ENCODE measurements around the gene HECW1. TPM values are rescaled to one million over a fixed set of nuclear protein-coding genes. Genes with fewer than 3 reads are reported as not detected.

HECW1 gene
- total RNA-seq, 1 donor, result 2.9 TPM

DNA sequence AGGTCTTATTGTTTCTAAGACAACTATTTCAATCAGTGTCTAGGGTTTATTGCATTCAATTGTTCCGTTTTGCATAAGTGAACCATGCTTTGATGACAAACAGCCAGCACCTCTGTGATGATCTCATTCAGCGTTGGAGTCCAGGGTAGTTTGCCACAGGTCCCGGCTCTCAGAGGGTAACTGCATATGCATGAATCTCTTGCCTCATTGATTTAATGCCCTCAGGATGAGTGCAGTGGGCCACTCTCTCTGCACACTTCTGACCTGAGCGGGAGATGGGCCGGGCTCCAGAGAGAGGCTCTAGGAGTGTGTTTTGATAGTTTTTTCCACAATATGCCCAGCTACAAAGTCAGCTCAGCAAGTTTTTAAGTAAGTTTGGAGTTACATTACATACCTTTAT lies 83.9 kb downstream of the HECW1 start:
- Histone ChIP-seq H3K4me3 (ENCODE audit: insufficient read depth, low read length) (no peak overlapping the region), H3K36me3 (ENCODE audit: insufficient read depth, low read length) (no peaks in the 10 kb centered on the region), H3K9me3 (ENCODE audit: low read depth, low read length) (no peaks in the 10 kb centered on the region), H3K4me2 (ENCODE audit: insufficient read depth, low read length) (no peak overlapping the region), H3K27ac (ENCODE audit: low read depth, low read length) (no peak overlapping the region), H2AFZ (ENCODE audit: low read length) (no peak overlapping the region), H3K4me1 (ENCODE audit: insufficient read depth, low read length) (no peaks in the 10 kb centered on the region), H3K79me2 (ENCODE audit: insufficient read depth, low read length) (no peaks in the 10 kb centered on the region), H3K27me3 (ENCODE audit: insufficient read depth, low read length) (peaks cover 14% of the 10 kb centered on the region), H4K20me1 (ENCODE audit: insufficient read depth, low read length) (no peaks in the 10 kb centered on the region)
- DNase-seq (ENCODE audit: insufficient read length, low spot score, missing footprints), result no peak
- TF ChIP-seq, protein P1, sequence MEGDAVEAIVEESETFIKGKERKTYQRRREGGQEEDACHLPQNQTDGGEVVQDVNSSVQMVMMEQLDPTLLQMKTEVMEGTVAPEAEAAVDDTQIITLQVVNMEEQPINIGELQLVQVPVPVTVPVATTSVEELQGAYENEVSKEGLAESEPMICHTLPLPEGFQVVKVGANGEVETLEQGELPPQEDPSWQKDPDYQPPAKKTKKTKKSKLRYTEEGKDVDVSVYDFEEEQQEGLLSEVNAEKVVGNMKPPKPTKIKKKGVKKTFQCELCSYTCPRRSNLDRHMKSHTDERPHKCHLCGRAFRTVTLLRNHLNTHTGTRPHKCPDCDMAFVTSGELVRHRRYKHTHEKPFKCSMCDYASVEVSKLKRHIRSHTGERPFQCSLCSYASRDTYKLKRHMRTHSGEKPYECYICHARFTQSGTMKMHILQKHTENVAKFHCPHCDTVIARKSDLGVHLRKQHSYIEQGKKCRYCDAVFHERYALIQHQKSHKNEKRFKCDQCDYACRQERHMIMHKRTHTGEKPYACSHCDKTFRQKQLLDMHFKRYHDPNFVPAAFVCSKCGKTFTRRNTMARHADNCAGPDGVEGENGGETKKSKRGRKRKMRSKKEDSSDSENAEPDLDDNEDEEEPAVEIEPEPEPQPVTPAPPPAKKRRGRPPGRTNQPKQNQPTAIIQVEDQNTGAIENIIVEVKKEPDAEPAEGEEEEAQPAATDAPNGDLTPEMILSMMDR (IDR thresholded peaks at IDR 0.05; ENCODE audit: extremely low read depth, low read depth, low read length), result no peak

DNA sequence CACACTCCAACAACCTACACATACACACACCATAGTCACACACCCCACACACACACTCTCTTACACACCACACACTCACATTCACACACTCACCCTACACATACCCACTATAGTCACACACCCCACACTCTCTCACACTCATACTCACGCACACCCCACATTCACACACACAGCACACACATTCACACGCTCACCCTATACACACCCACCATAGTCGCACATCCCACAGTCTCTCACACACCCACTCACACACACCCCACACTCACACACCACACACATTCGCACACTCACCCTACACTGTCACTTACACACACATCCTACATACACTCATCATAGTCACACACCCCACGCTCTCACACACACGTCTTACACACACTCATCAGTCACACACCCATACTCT lies 85.6 kb downstream of the HECW1 start:
- no peak for DNase-seq (ENCODE audit: insufficient read length, low spot score, missing footprints)
- Histone ChIP-seq H2AFZ (ENCODE audit: low read length) (no peak overlapping the region), H3K79me2 (ENCODE audit: insufficient read depth, low read length) (no peaks in the 10 kb centered on the region), H3K4me3 (ENCODE audit: insufficient read depth, low read length) (no peak overlapping the region), H3K4me2 (ENCODE audit: insufficient read depth, low read length) (no peak overlapping the region), H3K27me3 (ENCODE audit: insufficient read depth, low read length) (peaks cover 12% of the 10 kb centered on the region), H4K20me1 (ENCODE audit: insufficient read depth, low read length) (no peaks in the 10 kb centered on the region), H3K9me3 (ENCODE audit: low read depth, low read length) (no peaks in the 10 kb centered on the region), H3K36me3 (ENCODE audit: insufficient read depth, low read length) (no peaks in the 10 kb centered on the region), H3K4me1 (ENCODE audit: insufficient read depth, low read length) (no peaks in the 10 kb centered on the region), H3K27ac (ENCODE audit: low read depth, low read length) (no peak overlapping the region)
- TF ChIP-seq, protein P1 (IDR thresholded peaks at IDR 0.05; ENCODE audit: extremely low read depth, low read depth, low read length), result no peak

DNA sequence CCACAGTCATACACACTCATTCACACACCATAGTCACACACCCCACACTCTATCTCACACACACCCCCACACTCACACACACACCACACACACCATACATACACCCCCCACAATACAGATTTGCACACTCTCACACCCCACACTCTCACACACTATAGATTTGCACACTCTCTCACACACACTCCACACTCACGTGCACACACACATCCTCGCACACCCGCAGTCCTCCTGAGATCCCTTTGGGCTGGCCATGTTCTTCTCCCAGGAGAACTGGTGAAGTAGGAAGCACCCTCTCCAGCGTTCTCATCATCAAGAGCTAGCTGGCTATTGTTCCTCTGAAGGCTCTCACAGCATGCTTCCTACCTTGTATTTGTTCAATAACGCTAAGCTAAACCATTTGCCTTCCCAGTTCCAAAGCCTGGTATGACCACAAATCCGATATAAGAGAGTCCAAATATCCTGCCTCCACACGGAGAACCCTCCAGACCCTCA lies 86.2 kb downstream of the HECW1 start:
- no peaks in the 10 kb centered on the region for H4K20me1 ChIP-seq (ENCODE audit: insufficient read depth, low read length)
- peaks cover 12% of the 10 kb centered on the region for H3K27me3 ChIP-seq (ENCODE audit: insufficient read depth, low read length)
- H3K4me2 ChIP-seq (ENCODE audit: insufficient read depth, low read length), result no peak overlapping the region
- no peak for DNase-seq (ENCODE audit: insufficient read length, low spot score, missing footprints)
- no peak overlapping the region for H3K27ac ChIP-seq (ENCODE audit: low read depth, low read length)
- no peaks in the 10 kb centered on the region for H3K36me3 ChIP-seq (ENCODE audit: insufficient read depth, low read length)
- peak overlapping the region; percentile 49 for H2AFZ ChIP-seq (ENCODE audit: low read length)
- no peaks in the 10 kb centered on the region for H3K79me2 ChIP-seq (ENCODE audit: insufficient read depth, low read length)
- no peaks in the 10 kb centered on the region for H3K9me3 ChIP-seq (ENCODE audit: low read depth, low read length)
- H3K4me1 ChIP-seq (ENCODE audit: insufficient read depth, low read length), result no peaks in the 10 kb centered on the region
- H3K4me3 ChIP-seq (ENCODE audit: insufficient read depth, low read length), result no peak overlapping the region
- TF ChIP-seq, protein P1 (IDR thresholded peaks at IDR 0.05; ENCODE audit: extremely low read depth, low read depth, low read length), result no peak

DNA sequence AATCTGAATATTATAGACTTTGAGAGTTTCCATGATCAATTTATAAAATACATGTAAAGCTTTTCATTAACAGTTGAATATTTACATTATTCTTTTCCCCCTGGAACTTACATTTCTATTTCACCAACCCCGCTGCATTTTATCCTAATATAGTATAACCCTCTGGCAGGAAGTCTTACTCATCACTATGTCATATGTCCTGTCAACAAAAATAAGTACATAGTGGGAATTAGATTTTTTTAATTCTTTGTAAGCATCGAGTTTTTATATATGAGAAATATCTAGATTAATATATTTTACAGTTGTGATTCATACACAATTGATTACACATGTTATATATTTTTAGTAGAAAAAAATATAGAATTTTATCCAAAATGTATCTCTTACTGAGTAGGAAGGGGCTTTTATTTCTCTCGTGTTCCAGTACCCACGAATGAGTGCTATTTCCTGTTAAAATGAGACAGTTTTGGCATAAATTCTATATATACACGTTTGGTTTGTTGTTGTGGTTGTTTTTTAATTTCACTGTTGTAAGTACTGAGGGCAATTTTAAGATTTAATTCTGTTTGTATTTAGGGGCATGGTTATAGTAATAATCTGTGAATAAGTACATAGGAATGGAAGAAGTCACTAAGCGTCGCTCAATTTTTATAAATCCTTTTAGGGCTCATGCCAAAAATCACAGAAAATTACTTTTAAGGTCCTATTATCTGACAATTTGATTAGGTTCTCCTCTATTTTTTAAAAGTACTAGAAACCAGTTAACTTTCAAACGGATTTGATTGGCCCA lies 87.1 kb downstream of the HECW1 start:
- H3K27ac ChIP-seq (ENCODE audit: low read depth, low read length), result no peak overlapping the region
- no peaks in the 10 kb centered on the region for H3K9me3 ChIP-seq (ENCODE audit: low read depth, low read length)
- peaks cover 3% of the 10 kb centered on the region for H3K4me1 ChIP-seq (ENCODE audit: insufficient read depth, low read length)
- no peak overlapping the region for H2AFZ ChIP-seq (ENCODE audit: low read length)
- H3K36me3 ChIP-seq (ENCODE audit: insufficient read depth, low read length), result no peaks in the 10 kb centered on the region
- no peak overlapping the region for H3K4me3 ChIP-seq (ENCODE audit: insufficient read depth, low read length)
- H3K79me2 ChIP-seq (ENCODE audit: insufficient read depth, low read length), result no peaks in the 10 kb centered on the region
- no peak overlapping the region for H3K4me2 ChIP-seq (ENCODE audit: insufficient read depth, low read length)
- H4K20me1 ChIP-seq (ENCODE audit: insufficient read depth, low read length), result no peaks in the 10 kb centered on the region
- DNase-seq (ENCODE audit: insufficient read length, low spot score, missing footprints), result peak; percentile 79
- H3K27me3 ChIP-seq (ENCODE audit: insufficient read depth, low read length), result peaks cover 12% of the 10 kb centered on the region
- TF ChIP-seq, protein P1 (IDR thresholded peaks at IDR 0.05; ENCODE audit: extremely low read depth, low read depth, low read length), result no peak
